CD4-positive, alpha-beta T cell treated with Interleukin-4 for 4 hours (primary cell): ENCODE measurements around the gene KRT34.
"Not testable (repeated sequence)": the region's sequence is repeated elsewhere in the genome, so short reads cannot be mapped to it uniquely, and the experiment has no call there.

Source experiments
- DNase-seq: peaks from one replicate; pipeline ENCODE4 v3.0.0-alpha.2; 2020

Gene KRT34

DNA sequence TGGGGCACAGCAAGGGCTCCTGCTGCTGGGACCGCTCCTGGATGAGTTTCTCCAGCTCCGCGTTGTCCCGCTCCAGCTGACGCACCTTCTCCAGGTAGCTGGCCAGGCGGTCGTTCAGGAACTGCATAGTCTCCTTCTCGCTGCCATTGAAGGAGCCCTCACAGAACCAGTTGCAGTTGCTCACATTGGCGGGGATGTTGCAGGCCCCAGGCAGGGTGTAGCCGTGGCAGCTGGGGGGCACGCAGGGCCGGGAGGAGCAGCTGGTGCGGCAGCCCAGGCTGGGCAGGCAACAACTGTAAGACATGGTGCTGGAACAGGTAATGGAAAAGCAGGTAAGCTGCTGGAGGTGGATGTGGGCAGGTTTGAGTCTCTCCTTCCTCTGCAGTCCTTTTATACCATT lies at the start of gene KRT34:
TSS of gene KRT34 (minus strand) at position 364 of the 400 bp plus-strand sequence. CDS start at position 304, 60 bp downstream.
- not testable (repeated sequence) for DNase-seq

DNA sequence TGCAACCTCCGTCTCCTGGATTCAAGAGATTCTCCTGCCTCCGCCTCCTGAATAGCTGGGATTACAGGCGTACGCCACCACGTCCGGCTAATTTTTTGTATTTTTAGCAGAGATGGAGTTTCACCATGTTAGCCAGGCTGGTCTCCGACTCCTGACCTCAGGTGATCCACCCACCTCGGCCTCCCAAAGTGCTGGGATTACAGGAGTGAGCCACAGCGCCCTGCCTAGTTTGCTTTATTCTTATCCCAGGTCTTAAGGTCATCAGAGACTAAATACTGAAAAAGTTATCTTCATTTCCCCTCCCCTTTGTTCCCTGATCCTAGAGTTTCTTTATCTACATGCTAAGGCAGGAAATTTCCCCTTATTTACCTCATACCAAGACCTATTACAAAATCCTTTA lies 48.3 kb upstream of the KRT34 start:
- not testable (repeated sequence) for DNase-seq

DNA sequence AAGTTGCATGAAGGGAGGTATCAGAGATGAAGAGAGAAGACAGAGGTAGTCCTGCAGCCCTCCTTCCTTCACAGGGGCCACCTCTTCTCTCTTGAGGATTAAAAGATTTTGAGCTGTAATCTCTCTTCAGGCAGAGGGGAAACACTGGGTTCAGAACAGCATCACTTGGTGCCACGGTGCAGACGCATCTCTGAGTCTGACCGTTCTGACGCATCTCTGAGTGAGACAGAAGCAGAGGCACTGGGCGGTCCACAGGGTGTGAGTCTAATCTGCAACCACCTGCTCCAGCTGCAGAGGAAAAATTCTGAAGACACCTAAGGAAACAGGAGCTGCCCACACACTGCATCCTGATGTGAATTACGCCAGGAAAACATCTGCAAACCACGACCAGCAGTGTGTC lies 47.6 kb upstream of the KRT34 start:
- no peak for DNase-seq

DNA sequence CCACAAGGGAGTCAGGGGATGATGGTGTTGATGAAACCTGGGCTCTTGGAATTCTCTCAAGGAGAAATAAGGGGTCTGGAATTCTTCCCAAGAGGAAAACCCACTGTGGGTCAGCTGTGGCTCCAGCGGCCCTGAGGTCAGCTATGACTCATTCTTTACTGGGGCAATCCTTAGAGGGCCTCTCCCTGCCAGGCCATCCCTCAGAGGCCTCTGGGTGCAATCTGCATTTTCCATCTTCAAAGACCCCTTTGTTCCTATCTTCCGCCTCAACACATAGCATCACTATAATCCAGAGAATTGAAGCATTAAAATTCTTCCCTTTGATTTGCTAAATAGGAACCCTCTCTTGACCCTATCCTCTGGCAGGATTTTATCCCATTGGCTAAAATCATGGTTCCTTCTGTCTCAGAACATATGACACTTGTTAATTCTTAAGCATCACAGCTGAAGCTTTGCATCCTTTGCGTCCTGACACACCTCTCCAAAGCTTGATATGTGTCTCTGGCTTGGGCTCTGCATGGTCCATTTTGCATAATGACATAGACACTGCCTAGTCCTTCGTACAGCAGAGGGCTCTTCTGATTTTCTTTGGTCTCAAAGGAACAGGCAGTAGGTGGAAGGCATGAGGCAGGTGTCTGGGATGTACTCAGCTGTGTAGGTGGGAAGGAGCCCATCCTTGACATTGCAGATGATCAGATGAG lies 46.6 kb upstream of the KRT34 start:
- DNase-seq = no peak

DNA sequence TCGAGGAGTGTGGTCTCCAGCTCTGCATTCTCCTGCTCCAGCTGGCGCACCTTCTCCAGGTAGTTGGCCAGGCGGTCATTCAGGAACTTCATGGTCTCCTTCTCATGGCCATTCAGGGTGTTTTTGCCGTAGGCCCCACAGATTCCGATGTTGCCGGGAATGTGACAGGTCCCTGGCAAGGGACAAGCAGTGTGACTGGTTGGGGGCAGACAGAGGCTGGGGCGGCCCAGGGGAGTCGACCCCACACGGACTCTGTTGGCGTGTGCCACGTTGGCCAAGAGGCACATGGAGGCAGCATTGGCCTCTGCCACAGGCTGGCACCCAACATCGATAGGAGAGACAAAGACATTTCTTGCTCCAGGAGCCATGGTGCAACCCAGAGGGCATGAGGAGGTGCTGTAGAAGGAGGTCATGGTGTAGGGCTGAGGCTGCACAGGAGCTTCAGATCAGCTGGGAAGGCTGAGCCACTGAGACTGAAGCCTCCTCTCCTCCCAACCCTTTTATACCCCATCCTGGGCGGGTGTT lies 42.1 kb upstream of the KRT34 start, which contains the start of gene KRT37:
TSS of gene KRT37 (minus strand) at position 475 of the 525 bp plus-strand sequence. CDS start at position 413, 62 bp downstream.
- no peak for DNase-seq

DNA sequence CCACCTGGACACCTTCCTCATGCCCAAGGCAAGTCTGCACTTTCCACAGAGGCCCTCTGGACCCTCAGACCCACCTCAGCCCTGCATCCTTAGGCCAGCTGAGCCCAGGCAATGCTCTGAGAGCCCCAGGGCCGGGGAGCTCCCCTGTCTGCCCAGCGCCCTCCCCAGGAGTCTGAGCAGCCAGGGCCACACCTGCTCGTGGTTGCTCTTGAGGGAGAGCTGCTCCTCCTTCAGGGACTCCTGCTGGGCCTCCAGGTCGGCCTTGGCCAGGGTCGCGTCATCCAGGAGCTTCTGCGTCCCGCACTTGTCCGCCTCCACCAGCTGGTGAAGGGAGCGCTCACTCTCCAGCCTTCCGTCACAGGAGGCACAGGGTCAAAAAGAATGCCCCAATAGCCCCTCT lies 40.5 kb upstream of the KRT34 start:
- not testable (repeated sequence) for DNase-seq

DNA sequence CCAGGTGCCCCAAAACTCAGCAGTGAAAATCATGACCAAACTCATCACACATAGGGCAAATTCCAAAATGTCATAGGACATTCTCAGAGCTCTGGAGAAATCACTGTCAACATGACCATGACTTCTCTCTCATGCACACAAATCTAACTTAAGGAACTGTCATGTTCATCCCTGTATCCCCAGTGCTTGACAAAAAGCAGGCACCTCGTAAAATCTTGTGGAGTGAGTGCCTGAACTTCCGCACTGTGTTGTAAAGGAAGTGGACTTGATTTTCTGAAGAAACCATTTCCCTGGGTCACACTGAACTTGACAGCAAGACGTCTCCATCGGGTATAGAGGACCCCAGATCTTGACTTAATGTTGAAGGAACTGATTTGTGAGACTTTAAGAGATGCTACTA lies 39.5 kb upstream of the KRT34 start:
- no peak for DNase-seq

DNA sequence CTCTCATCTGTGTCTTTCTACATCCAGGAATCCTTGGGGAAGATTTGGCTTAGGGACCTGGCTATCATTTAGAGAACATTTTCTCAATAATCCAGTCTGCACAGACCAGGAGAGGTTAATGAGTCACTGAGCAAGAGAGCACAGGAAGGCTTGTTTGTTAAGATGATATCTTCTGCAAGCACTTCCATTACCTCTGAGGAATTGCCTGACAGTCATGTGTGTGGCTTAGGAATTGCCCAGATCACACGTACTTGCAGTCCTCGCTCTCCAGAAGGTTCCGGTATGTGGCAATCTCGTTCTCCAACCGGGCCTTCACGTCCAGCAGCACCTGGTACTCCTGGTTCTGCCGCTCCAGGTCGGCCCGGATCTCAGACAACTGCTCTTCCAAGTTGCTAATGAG lies 39.0 kb upstream of the KRT34 start:
- no peak for DNase-seq

DNA sequence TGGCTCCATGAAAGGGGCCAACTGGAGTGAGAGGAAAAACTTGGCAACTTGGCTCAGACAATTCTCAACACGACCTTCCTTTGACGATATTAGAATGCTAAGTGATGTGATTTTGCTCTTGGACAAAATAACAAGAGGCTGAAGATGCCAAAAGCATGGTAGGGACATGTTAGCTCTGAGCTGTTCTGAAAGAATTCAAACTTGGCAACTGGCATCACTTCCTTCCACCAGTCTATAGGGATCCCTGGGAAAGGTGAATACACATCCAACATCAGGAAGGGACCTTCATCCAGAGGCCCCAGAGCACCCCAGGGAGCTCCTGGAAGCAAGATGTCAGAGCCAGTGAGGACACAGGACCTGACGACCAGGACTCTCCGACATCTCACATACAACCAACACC lies 38.0 kb upstream of the KRT34 start:
- no peak for DNase-seq

DNA sequence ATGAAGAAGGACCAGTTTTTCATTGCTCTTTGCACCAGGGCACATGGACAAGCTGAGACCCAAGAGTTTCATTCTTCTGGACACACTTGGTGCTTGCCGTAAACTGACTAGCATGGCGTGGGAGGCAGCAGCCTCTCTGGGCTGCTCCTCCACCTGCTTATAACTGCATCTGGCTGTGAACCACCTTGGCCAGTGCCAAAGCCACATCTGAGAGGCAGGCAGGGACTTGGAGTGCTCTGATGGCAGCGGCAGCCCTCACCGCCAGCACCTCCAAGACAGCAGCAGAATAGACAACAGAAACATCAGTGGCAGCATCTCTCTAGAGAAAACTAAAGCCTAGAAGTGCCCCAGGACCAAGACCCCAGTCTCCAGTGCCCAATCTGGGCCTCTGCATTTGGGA lies 37.6 kb upstream of the KRT34 start:
- DNase-seq = no peak

DNA sequence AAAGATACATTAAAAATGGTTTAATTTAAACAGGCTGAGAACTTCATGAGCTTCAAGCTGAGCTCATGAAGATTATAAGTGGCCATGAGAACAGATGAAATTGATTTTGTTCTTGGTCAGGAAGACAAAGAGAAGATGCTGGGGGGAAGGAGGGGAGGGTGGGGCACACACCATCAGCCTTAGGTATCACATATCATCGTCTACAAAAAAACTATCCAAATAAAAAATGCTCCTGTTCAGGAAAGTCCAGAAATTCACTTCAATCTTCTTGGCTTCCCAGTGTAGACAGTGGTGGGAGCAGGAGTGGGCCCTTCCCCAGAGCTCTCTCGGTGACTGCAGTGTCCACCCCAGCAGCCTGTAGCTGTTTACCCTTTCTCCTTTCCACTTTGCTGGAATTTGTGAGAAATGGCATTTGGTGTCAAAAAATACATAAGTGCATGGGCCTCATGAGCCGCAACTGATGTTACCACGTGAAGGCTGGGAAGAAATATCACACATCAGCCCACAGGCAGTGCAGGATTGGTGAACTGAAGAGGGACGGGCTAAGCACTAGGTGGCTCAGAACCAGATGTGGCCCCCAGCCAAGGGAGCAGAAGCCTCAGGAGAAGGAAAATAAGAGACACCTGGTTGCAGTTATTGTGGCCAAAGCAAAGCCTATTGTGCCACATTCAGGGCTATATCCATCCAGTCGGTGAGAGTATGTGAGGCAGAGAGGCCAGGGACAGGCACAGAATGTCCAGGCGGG lies 36.2 kb upstream of the KRT34 start:
- DNase-seq = no peak

DNA sequence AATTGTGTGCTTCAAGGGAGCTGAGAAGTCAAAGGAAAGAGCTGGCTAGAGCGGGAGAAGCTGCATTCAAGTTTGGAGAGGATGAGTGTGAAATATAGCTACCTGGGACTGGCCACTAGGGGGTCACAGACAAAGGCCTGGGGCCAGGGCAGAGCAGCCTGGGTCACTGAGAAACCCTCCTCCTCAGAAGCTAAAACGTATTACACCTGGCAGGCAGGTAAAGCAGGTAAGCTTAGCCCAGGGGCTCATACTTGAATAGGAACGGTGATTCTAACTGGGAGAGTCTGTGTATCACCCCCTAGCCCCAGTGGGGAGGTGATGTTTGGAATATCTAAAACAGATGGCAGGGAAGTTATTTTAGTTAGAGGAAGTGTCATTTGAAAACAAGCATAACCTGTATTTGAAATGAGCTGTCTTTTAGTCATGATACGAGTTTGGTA lies 35.5 kb upstream of the KRT34 start:
- no peak for DNase-seq

DNA sequence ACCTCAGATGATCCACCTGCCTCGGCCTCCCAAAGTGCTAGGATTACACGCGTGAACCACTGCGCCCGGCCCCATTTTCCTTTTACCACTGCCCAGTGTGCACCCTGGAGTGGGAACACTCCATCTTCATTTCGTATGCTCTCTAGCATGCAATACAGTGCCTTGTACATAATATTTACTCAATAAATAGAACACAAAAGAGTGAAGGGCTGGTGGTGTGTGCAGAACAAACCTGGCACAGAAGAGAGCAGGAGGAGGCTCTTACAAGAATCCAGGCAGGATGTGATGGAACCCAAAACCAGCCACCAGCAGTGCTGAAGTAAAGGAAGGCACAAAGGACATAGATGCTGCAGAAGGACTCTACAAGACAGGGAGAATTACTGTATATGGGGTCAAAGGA lies 35.0 kb upstream of the KRT34 start:
- no peak for DNase-seq

DNA sequence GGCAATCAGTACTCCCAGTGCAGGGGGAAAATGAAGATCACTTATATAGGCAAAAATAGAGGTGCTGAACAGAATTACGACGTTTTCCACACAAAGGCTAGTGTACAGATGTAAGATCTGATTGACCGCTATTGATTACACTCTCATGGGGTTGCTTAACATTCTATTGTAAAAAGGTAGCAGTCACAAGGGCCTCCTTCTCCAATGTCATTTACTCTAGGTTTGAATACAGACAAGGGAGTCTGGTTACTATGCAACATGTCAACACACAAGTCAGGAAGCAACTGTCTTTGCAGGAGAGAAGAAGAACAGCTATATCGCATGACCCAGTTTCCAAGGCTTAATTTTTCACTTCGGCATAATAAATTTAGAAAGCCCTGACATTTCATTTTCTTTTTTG lies 34.4 kb upstream of the KRT34 start:
- DNase-seq = no peak

DNA sequence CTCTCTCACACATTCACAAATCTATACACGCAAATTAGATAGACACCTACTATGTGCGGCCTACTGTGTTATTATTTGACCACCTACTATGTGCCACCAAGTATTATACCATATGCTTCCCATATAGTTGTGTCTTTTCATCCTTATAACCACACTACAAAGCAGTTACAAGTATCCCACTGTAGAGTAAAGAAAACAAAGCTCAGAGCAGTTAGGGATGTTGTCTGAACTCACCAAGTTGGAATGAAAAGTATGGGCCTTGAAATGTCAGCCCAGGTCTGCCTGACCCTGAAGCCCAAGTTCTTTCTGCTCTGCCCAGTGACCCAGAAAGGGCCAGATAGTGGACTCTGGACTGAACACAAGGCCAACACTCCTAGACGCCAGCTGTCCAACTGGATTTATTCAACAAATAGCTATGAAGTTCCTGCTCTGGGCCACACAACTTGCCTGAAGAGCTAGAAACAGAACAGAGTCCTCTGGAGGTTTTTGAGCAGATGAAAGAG lies 33.8 kb upstream of the KRT34 start:
- no peak for DNase-seq

DNA sequence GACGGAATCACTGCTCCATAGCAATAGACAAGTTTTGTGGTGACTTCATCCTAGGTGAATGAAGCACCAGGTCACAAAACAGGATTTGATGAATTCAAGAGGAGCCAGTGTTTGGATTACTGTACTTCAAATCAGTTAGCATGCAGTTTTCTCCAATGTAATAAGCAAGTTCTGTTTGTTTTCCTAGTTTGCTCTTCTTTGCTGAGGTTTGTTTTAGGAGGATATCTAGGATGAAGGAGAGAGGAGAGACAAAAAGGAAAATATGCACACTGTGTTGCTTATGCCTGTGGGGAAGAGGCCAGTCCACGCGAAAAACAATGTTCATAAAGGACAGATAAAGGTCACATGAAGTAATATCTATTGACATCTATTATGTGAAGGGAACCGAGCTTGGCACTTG lies 33.3 kb upstream of the KRT34 start:
- DNase-seq = no peak

DNA sequence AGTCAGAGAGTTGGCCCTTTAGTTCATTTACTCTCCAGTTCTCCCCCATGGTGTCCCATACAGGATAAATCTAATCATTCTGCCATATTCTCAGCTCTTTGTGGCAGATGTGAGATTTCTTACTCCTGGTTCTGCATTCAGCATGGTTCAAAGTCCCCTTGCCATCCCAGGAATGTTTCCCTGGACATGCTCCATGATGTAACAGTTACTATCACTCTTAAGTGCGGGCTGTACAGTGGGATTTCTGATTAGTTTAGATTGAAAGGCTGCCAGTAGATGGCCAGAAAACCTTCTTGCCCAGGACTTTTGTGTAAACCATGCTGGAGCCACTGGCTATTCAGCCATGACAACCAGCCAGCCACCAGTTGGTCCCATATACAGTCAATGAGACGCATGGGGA lies 31.9 kb upstream of the KRT34 start:
- no peak for DNase-seq

DNA sequence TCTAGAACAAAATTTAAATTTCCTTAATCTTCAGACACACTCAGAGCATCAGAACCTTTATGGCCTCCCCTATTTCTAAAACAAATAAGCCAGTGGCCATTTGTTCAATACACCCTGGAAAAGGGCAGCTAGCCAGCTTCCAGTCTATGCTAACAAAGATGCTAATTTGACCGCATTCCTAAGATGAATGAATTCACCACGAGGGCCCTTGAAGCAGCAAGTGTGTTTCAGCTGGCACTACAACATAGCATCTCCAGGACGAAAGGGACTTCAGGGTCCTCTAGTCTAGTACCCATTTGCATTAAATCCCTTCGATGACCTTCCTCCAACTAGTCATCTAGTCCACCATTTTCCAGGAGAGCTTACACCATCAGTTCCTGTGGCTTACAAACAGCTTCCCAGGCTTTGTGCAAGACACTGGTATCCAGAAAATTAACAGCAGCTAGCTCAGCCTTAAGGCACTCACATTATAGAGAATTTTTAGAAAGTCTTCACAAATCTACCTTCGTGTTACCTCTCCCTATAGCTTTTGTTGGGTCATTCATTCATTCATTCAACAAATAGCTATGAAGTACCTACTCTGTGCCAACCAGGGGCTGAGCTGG lies 31.3 kb upstream of the KRT34 start:
- DNase-seq = no peak

DNA sequence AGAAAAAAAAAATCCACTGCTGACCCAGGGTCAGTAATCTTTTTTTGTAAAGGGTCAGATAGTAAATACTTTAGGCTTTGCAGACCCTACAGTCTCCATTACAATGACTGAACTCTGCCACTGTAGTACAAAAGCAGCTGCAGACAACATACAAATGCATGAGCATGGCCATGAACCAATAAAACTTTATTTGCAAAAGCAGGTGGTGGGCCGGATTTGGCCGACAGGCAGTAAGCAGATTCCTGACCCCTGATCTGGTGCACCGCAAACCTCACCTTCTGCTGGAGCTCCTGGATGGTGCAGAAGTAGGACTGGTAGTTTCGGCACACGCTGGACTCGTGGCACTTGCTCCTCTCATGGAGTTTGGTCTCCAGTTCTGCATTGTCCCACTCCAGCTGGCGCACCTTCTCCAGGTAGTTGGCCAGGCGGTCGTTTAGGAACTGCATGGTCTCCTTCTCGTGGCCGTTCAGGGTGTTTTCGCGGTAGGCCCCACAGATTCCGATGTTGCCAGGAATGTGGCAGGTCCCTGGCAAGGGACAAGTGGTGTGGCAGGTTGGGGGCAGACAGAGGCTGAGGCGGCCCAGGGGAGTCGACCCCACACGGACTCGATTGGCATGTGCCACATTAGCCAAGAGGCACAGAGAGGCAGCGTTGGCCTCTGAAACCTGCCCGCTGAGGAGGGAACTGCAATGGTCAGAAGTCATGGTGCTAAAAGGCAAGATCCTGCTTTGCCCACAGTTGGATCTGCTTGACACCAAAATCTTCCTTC lies 29.1 kb upstream of the KRT34 start:
- DNase-seq = no peak

DNA sequence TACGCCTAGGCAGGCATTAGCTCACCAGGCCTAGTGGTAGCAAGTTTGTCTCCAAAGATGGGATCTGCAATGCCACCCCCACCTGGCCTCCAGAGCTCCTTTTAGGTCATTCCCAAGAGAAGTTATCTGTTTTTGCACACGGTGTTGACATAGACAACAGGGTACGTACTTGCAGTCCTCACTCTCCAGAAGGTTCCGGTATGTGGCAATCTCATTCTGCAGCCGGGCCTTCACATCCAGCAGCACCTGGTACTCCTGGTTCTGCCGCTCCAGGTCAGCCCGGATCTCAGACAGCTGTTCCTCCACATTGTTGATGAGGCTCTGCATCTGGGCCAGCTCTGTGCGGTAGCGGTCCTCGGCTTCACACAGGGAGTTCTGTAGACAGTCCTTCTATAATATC lies 25.1 kb upstream of the KRT34 start:
- no peak for DNase-seq

DNA sequence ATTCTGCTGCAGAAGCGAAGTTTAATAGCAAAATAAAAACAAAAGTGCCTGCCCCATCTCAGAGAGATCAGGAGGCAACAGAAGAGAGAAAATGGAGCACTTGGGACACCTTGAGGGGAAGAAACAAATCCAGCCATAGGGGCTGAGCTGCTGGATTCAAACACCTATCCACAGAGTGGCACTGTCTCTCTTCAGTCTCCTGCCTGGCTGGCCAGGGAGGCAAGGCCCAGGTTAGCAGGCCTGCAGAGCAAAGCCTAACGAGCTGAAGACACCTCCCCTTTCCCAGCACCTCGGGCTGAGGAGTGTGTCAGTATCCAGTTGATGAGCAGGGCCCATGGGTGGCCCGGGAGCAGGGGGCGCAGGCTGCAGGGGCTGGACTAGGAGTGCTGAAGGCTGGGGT lies 24.1 kb upstream of the KRT34 start:
- no peak for DNase-seq

DNA sequence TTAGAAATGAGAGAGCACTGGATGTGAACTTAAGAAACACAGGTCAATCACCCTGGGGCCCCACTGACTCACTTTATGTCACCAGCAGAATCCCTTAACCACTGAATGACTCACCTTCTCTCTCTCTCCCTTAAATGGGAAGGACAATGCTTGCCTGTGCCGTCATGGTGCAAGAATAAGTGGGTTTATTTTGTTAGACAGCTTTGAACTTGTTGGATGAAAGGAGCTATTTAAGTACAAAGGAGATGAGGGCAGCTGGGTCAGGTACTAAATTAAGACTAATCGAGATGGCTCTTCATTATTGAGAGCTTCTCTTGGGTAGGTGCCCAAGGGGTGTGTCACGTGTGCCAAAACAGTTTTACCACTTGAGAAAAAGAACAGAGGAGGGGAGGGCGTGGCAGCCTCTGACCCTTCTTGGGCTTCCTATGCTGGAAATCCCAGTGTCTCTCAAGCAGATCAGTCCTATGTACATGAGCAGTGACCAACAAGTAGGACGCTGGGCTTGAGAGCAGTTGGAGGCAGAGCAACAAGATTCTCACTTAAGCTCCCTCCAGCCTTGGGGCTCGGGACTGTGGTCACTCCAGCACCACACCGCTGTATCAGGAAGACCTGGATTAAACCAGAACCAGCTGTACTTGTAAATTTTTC lies 22.0 kb upstream of the KRT34 start:
- peak; percentile 78 for DNase-seq
